Stomach smooth muscle (tissue), 2 donors: ENCODE results near the gene EIF2B5.
"Not testable (repeated sequence)": the region's sequence is repeated elsewhere in the genome, so short reads cannot be mapped to it uniquely, and the experiment has no call there.

Experiments
- H3K27ac ChIP-seq: one replicate; pipeline ENCODE4 v1.7.0; 2013; ENCODE audit warnings: mild to moderate bottlenecking, low read length, inconsistent platforms
- H3K27me3 ChIP-seq, 2 donors: one replicate each; pipeline ENCODE4 v1.7.0; 2013; ENCODE audit warnings: low read length in 2 of 2; ENCODE audit not compliant: insufficient read depth in 2 of 2, control insufficient read depth in 1 of 2
- H3K36me3 ChIP-seq, 2 donors: one replicate each; pipeline ENCODE4 v1.7.0; 2013; ENCODE audit warnings: low read length in 2 of 2; ENCODE audit not compliant: control insufficient read depth in 2 of 2, insufficient read depth in 2 of 2
- H3K4me1 ChIP-seq: one replicate; pipeline ENCODE4 v1.7.0; 2013; ENCODE audit warnings: low read length; ENCODE audit not compliant: control insufficient read depth, insufficient read depth
- H3K4me3 ChIP-seq, 2 donors: one replicate each; pipeline ENCODE4 v1.7.0; 2013; ENCODE audit warnings: low read length in 2 of 2
- H3K9ac ChIP-seq, 2 donors: one replicate each; pipeline ENCODE4 v1.7.0; 2013; ENCODE audit warnings: low read length in 2 of 2, mild to moderate bottlenecking in 1 of 2
- H3K9me3 ChIP-seq, 2 donors: one replicate each; pipeline ENCODE4 v1.7.0; 2013; ENCODE audit warnings: low read length in 2 of 2; ENCODE audit not compliant: control insufficient read depth in 2 of 2
- donor health status: healthy.
- donor health status: Pancreatic carcinoma.

The EIF2B5 gene

DNA sequence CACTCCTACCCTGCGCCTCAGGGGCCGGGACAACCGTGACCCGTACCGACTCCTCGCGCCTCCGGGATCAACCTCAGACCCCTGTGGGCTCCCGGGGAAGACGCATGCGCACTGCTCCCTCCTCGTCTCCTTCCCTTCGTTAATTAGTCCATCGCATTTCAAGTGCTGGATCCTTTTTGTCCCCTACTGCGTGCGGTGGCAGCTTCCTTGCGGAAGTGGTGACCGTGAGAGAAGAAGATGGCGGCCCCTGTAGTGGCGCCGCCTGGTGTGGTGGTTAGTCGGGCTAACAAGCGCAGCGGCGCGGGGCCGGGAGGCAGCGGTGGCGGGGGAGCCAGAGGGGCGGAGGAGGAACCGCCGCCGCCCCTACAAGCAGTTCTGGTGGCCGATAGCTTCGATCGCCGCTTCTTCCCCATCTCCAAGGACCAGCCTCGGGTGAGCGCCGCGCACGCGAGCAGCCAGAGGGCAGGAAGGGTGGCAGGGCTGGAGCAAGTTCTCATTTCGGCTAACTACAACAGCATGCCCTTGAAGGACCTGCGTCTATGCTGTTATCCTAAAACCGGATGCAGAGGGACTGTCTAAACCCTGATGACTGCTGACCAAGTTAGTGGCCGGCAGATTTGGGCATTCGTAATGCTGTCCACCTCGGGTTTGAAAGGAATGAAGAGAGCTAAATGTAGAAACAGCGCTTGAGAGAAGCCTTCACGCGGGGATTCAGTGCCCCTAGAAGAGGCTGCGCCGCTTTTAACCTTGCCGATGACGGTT, at the start of gene EIF2B5:
Gene EIF2B5 (plus strand): TSS at position 210 of the 762 bp plus-strand sequence. CDS start 28 bp downstream, at position 238.
- Histone ChIP-seq H3K9ac (peak within 1 kb of the TSS; percentile 88 to 98), H3K4me1 (peaks cover 28% of the 10 kb centered on the region), H3K27ac (peak within 1 kb of the TSS; percentile 79), H3K36me3 (peaks cover 4 to 7% of the 10 kb centered on the region in 2 donors), H3K9me3 (no peaks in the 10 kb centered on the region), H3K4me3 (peak within 1 kb of the TSS; percentile 93 to 99), H3K27me3 (no peaks in the 10 kb centered on the region)

DNA sequence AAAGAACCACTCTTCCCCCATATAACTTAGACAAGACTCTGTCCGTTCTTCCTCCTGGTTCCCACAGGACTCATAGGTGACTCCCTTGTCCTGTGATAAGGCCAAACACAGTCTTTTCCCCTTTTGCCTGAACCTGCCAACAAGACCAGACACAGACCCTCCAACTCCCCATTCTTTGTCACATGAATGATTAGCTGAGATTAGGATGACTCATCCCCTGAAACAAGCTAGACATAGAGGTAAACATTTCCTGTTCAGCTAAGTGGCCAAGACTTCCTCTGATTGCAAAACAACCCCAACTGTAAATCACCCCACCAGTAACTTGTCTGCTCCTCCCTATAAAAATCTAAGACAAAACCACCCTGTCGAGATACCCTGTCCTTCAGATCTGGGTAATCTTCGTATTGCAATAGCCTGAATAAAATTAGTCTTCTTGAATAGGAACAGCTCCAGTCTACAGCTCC, 49.7 kb upstream of the EIF2B5 start:
- H3K36me3 ChIP-seq: no peaks in the 10 kb centered on the region
- no peak overlapping the region for H3K4me3 ChIP-seq
- H3K9ac ChIP-seq: no peak overlapping the region
- no peaks in the 10 kb centered on the region for H3K27me3 ChIP-seq
- no peaks in the 10 kb centered on the region for H3K9me3 ChIP-seq
- H3K4me1 ChIP-seq: no peaks in the 10 kb centered on the region
- no peak overlapping the region for H3K27ac ChIP-seq

DNA sequence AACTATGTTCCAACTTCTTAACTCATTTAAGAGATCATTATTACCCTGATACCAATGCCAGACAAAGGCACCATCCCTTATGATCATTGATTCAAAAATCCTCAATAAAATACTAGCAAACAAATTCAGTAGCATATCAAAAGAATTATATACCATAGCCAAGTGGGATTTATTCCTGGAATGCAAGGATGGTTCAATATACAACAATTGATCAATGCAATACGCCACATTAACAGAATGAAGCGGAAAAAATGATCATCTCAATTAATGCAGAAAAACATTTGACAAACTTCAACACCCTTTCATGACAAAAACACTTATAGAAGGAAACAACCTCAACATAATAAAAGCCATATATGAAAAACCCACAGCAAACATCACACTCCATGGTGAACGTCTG, 43.0 kb upstream of the EIF2B5 start:
- Histone ChIP-seq H3K4me3 (no peak overlapping the region), H3K9me3 (peaks cover 0 to 4% of the 10 kb centered on the region in 2 donors), H3K4me1 (no peaks in the 10 kb centered on the region), H3K36me3 (no peaks in the 10 kb centered on the region), H3K9ac (no peak overlapping the region), H3K27me3 (no peaks in the 10 kb centered on the region), H3K27ac (no peak overlapping the region)

DNA sequence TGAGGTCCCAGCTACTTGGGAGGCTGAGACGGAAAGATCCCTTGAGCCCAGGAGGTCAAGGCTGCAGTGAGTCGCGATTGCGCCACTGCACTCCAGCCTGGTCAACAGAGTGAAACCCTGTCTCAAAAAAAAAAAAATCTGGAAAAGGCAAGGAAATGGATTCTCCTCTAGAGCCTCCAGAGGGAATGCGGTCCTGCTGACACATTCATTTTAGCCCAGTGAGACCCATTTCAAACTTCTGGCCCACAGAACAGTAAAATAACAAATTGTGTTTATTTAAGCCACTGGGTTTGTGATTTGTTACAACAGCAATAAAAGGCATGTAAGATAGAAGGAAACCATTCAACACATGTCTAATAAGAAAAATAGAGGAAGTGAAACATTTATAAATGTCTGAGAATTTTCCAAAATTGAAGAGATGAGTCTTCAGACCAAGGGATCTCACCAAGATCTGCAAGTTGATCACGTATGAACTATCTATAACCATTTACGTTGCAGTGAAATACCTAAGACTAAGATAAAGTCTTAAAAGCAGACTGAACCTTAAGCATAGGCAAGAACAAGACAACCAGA, 38.3 kb upstream of the EIF2B5 start, which contains the start of gene HTR3E:
Gene HTR3E (plus strand): TSS at position 254 of the 573 bp plus-strand sequence. CDS start 466 bp downstream, outside the sequence.
- H3K27ac ChIP-seq: no peak within 1 kb of the TSS
- no peaks in the 10 kb centered on the region for H3K27me3 ChIP-seq
- no peaks in the 10 kb centered on the region for H3K4me1 ChIP-seq
- H3K9me3 ChIP-seq: peaks cover 0 to 4% of the 10 kb centered on the region in 2 donors
- no peak within 1 kb of the TSS for H3K9ac ChIP-seq
- H3K36me3 ChIP-seq: no peaks in the 10 kb centered on the region
- no peak within 1 kb of the TSS for H3K4me3 ChIP-seq

DNA sequence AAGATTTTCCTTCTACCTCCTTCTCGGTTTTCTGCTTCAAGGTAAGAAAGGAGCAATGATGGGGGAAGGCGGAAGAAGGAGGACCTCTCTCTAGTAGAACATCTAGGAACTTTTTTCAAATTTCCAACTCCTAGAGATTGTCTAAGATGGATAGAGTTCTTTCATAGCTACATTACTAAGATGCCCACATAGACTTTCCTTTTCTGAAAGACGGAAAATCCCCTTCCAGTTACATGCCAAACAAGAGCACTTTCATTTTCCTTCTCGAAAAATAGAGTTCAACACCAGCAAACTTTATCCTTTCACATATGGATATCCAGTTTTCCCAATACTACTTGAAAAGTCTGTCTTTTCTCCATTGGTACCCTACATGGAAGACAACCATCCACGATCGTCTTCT, 37.6 kb upstream of the EIF2B5 start:
- no peaks in the 10 kb centered on the region for H3K36me3 ChIP-seq
- no peak overlapping the region for H3K4me3 ChIP-seq
- H3K27ac ChIP-seq: no peak overlapping the region

DNA sequence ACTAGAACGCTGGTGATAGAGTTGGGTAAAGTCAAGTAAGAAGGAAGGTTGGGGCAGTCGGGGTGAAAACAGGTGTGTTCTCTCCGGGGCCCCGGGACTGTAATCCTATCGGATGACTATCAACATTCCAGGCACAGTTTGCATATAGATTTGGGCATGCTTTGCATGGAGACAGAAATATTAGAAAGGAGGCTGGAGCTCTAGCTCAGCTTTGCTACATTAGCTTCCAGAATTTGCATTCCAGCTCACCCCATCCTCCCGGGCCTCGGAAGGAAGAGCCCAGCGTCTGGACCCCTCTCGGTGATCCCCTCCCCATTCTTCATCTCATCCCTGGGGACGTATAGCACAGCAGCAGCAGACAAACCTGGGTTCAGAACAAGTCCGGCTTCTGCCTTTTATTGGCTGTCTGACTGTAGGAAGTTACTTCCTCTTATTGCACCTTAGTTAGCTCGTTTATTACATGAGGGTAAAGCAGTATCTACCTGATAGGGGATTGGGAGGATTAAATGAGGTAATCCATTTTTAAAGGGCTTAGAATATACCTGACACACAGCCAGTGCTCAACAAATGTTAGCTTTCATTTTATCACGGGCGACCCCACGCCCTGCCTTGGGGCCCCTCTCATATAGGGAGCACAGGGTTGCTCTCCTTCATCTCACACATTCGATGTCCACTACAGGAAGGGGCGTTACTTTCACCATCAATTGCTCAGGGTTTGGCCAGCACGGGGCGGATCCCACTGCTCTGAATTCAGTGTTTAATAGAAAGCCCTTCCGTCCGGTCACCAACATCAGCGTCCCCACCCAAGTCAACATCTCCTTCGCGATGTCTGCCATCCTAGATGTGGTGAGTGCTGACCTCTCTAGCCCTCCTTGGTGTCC, 35.1 kb upstream of the EIF2B5 start:
- H3K36me3 ChIP-seq: no peaks in the 10 kb centered on the region
- no peak overlapping the region for H3K4me3 ChIP-seq
- no peaks in the 10 kb centered on the region for H3K4me1 ChIP-seq
- no peaks in the 10 kb centered on the region for H3K27me3 ChIP-seq
- H3K9ac ChIP-seq: no peak overlapping the region
- H3K9me3 ChIP-seq: no peaks in the 10 kb centered on the region
- no peak overlapping the region for H3K27ac ChIP-seq

More for the DNA sequence above, 37.6 kb upstream of the EIF2B5 start:
- no peaks in the 10 kb centered on the region for H3K27me3 ChIP-seq
- peaks cover 0 to under 1% of the 10 kb centered on the region in 2 donors for H3K9me3 ChIP-seq
- H3K9ac ChIP-seq: no peak overlapping the region
- no peaks in the 10 kb centered on the region for H3K4me1 ChIP-seq

DNA sequence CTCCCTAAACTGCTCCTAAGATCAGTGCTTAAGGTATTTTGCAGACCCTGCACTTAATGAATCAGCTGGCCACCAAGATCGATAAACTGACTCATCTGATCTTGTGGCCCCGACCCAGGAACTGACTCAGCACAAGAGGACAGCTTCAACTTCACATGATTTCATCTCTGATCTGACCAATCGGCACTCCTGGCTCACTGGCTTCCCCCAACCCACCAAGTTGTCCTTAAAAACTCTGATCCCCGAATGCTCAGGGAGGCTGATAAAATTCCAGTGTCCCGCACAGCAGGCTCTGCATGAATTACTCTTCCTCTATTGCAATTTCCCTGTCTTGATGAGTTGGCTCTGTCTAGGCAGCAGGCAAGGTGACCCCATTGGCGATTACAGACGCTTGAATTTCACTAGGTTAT, 24.8 kb upstream of the EIF2B5 start:
- Histone ChIP-seq H3K27me3 (no peaks in the 10 kb centered on the region), H3K27ac (no peak overlapping the region), H3K9ac (no peak overlapping the region), H3K9me3 (no peaks in the 10 kb centered on the region), H3K4me3 (no peak overlapping the region), H3K4me1 (no peaks in the 10 kb centered on the region), H3K36me3 (no peaks in the 10 kb centered on the region)

DNA sequence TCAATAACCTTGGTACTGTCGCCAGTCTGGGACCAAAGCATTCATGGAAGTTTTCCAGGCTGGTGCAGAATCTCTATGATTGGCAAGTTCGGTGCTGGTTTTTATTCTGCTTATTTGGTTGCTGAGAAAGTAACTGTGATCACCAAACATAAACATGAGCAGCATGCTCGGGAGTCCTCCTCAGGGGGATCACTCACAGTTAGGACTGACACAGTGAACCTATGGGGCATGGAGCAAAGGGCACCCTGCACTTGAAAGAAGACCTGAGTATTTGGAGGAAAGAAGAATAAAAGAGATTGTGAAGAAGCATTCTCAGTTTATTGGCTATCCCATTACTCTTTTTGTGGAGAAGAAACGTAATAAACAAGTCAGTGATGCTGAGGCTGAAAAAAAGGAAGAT, 19.1 kb upstream of the EIF2B5 start:
- Histone ChIP-seq H3K4me3 (no peak overlapping the region), H3K27ac (no peak overlapping the region), H3K27me3 (no peaks in the 10 kb centered on the region), H3K9ac (no peak overlapping the region), H3K36me3 (no peaks in the 10 kb centered on the region), H3K9me3 (no peaks in the 10 kb centered on the region), H3K4me1 (no peaks in the 10 kb centered on the region)

DNA sequence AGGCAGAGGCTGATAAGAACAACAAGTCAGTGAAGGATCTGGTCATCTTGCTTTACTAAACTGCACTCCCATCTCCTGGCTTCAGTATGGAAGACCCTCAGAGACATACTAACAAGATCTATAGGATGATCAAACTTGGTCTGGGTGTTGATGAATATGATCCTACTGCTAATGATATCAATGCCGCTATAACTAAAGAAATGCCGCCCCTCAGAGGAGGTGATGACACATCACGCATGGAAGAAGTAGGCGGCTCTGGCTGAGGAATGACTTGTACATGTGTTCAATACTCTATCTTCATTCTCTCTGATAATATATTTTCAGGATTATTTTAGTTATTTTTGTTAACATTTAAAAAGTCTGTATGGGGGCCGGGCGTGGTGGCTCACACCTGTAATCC, 17.5 kb upstream of the EIF2B5 start:
- Histone ChIP-seq H3K4me3 (no peak overlapping the region), H3K36me3 (no peaks in the 10 kb centered on the region), H3K27ac (no peak overlapping the region), H3K4me1 (no peaks in the 10 kb centered on the region), H3K27me3 (no peaks in the 10 kb centered on the region), H3K9ac (no peak overlapping the region), H3K9me3 (no peaks in the 10 kb centered on the region)

DNA sequence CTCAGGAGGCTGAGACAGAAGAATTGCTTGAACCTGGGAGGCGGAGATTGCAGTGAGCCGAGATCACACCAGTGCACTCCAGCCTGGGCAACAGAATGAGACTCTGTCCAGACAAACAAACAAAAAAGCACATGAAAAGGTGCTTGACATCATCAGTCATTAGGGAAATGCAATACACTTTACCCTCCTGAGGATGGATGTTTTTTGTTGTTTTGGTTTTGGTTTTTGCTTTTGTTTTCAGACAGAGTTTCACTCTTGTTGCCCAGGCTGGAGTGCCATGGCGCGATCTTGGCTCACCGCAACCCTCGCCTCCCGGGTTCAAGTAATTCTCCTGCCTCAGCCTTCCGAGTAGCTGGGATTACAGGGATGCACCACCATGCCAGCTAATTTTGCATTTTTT, 14.1 kb upstream of the EIF2B5 start:
- H3K27ac ChIP-seq, H3K4me3 ChIP-seq, H3K4me1 ChIP-seq: not testable (repeated sequence)

More for the DNA sequence above, 14.1 kb upstream of the EIF2B5 start:
- not testable (repeated sequence) for H3K9ac ChIP-seq, H3K9me3 ChIP-seq, H3K27me3 ChIP-seq, H3K36me3 ChIP-seq
